ENCODE data around the gene TRIM47. TPM values are rescaled to one million over a fixed set of nuclear protein-coding genes. Genes with fewer than 3 reads are reported as not detected.
A peak's percentile ranks its signal among the peaks of the same experiment; 100 is the strongest.

The TRIM47 gene
- total RNA-seq, 1 experiment from 2014 or later, result 6.9 TPM

DNA sequence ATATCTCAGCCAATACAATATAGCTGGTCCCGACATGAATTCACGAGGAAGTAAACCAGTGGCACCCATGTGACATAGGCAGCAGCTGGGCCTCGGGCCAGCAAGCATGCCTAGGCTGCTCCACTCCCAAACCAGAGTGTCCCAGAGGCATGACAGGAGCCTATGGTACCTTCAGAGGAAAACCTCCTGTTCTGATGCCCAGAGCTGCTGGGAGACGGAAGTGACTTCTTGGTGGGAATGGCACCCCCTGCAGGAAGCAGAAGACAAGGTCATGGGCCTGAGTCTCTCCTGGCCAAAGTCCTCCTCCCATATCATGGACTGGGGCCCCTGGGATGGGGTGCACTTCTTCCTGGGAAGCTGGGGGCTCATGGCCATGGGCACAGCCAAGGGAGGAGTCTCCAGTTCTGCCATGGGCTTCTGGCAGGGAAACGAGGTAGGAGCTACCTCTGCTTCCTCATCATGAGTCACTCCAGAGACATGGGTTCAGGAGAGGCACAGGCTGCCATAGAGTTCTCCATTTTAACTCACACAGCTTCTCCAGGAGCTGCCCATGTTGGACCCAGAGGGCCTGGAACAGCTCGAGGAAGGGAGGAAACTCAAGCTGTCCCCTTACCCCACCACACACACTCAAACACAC lies 49.0 kb upstream of the TRIM47 start:
- Mint-ChIP-seq H3K4me1 (no peaks in the 10 kb centered on the region), H3K4me3 (no peak overlapping the region), H3K36me3 (ENCODE audit: insufficient read depth in 1 of 3, low read depth in 3 of 3) (peaks cover 0 to 25% (median 6%) of the 10 kb centered on the region in 3 experiments; a peak in 4 of 7 replicates), H3K9me3 (no peaks in the 10 kb centered on the region), H3K27me3 (ENCODE audit: low read depth) (no peaks in the 10 kb centered on the region), H3K27ac (peak overlapping the region in 1 of 3 experiments; percentile 42; a peak in 1 of 7 replicates)
- Histone ChIP-seq H3K4me1 (ENCODE audit: insufficient read depth, low read length) (no peaks in the 10 kb centered on the region), H2BK120ac (ENCODE audit: low read depth, low read length, poor library complexity, severe bottlenecking) (no peak overlapping the region), H3K27me3 (ENCODE audit: insufficient read depth, low read length) (no peaks in the 10 kb centered on the region), H3K4me2 (ENCODE audit: insufficient read depth, insufficient read length, low read length) (no peak overlapping the region), H3K14ac (ENCODE audit: insufficient read depth, low read length) (no peak overlapping the region), H4K20me1 (ENCODE audit: control insufficient read depth, insufficient read depth, insufficient read length) (no peaks in the 10 kb centered on the region), H3K9me3 (ENCODE audit: control insufficient read depth, low read depth, low read length) (no peaks in the 10 kb centered on the region), H3K56ac (ENCODE audit: insufficient read length, low read depth, low read length) (no peak overlapping the region), H3K79me1 (ENCODE audit: insufficient read depth, low read depth, low read length, poor library complexity, severe bottlenecking) (no peaks in the 10 kb centered on the region), H3K18ac (ENCODE audit: insufficient read length, low read depth, low read length) (no peak overlapping the region), H2AK5ac (ENCODE audit: insufficient read length, low read length) (no peak overlapping the region), H3K23ac (ENCODE audit: insufficient read length, low read depth, low read length) (no peak overlapping the region), H2BK15ac (ENCODE audit: low read depth, low read length) (no peak overlapping the region), H3K23me2 (ENCODE audit: insufficient read length, low read depth, low read length, poor library complexity, severe bottlenecking) (no peaks in the 10 kb centered on the region), H3K27ac (ENCODE audit: insufficient read length, low read depth, low read length) (no peak overlapping the region), H4K8ac (replicated peaks; ENCODE audit: insufficient read length, low read depth, low read length) (no peak overlapping the region), H4K91ac (ENCODE audit: insufficient read length, low read depth, low read length) (no peak overlapping the region), H2BK5ac (ENCODE audit: insufficient read length, low read length) (no peak overlapping the region), H3K9ac (ENCODE audit: extremely low read depth, insufficient read length, low read length) (no peak overlapping the region), H4K5ac (ENCODE audit: insufficient read length, low read depth, low read length) (no peak overlapping the region), H3K4ac (ENCODE audit: low read depth, low read length) (no peak overlapping the region), H2AFZ (ENCODE audit: low read length) (no peak overlapping the region), H2BK12ac (ENCODE audit: insufficient read length, low read depth, low read length) (no peak overlapping the region), H3K79me2 (ENCODE audit: insufficient read depth, low read length) (no peaks in the 10 kb centered on the region), H2BK20ac (ENCODE audit: low read depth, low read length, poor library complexity, severe bottlenecking) (no peak overlapping the region), H3T11ph (ENCODE audit: low read length) (no peak overlapping the region)
- DNase-seq, result peak; percentile 80
- peak; percentile 77 for TF ChIP-seq CTCF (conservative IDR thresholded peaks at IDR 0.05)
- WGBS (ENCODE audit: extremely low coverage, insufficient read length, low lambda C conversion rate), result no CpG with 5 or more reads among the region's 6 CpGs

Data from H9 (cell line).